Panc1 (cell line): ENCODE data around the gene MRPL42.

ENCODE experiments used
- CTCF ChIP-seq: fragments of 450-650 bp; IDR thresholded peaks from 2 replicates; pipeline ENCODE4 v1.5.1; 2017; ENCODE audit warnings: mild to moderate bottlenecking
- POLR2AphosphoS5 ChIP-seq: IDR thresholded peaks from 2 replicates; pipeline ENCODE4 v1.6.1; 2012; ENCODE audit warnings: mild to moderate bottlenecking, low read depth, low read length, moderate library complexity
- TCF7L2 ChIP-seq: IDR thresholded peaks from 2 replicates; pipeline ENCODE4 v1.6.1; 2011; ENCODE audit warnings: mild to moderate bottlenecking, low read depth, low read length, inconsistent platforms
- TF ChIP-seq, protein P1 (sequence below), 2 experiments: IDR thresholded peaks; 2 replicates each; pipeline ENCODE4 v1.6.1; 2011 to 2012; ENCODE audit warnings: low read depth in 2 of 2, control low read depth in 1 of 2, low read length in 1 of 2, mild to moderate bottlenecking in 1 of 2, moderate library complexity in 1 of 2; ENCODE audit not compliant: insufficient read depth in 1 of 2

DNA sequence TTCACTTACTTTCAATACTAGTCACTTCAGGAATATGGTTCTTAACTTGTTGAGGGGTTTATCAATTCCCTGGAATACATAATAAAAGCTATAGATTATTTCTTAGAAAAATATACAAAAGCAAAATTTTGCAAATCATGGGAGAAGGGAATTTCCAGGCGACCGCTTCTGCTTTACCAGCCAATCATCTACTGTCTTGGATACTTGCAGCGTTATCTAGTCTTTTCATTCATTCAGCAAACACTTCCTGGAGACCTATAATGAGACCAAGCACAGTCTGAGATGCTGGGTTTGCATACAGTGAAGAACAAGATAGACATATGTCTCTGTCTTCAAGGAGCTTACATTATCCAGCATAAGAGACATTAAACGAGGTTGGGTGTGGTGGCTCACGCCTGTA is 1.5 kb upstream of the MRPL42 start:
- TF ChIP-seq CTCF = no peak
- no peak for TF ChIP-seq POLR2AphosphoS5
- TF ChIP-seq, protein P1, sequence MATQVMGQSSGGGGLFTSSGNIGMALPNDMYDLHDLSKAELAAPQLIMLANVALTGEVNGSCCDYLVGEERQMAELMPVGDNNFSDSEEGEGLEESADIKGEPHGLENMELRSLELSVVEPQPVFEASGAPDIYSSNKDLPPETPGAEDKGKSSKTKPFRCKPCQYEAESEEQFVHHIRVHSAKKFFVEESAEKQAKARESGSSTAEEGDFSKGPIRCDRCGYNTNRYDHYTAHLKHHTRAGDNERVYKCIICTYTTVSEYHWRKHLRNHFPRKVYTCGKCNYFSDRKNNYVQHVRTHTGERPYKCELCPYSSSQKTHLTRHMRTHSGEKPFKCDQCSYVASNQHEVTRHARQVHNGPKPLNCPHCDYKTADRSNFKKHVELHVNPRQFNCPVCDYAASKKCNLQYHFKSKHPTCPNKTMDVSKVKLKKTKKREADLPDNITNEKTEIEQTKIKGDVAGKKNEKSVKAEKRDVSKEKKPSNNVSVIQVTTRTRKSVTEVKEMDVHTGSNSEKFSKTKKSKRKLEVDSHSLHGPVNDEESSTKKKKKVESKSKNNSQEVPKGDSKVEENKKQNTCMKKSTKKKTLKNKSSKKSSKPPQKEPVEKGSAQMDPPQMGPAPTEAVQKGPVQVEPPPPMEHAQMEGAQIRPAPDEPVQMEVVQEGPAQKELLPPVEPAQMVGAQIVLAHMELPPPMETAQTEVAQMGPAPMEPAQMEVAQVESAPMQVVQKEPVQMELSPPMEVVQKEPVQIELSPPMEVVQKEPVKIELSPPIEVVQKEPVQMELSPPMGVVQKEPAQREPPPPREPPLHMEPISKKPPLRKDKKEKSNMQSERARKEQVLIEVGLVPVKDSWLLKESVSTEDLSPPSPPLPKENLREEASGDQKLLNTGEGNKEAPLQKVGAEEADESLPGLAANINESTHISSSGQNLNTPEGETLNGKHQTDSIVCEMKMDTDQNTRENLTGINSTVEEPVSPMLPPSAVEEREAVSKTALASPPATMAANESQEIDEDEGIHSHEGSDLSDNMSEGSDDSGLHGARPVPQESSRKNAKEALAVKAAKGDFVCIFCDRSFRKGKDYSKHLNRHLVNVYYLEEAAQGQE (IDR thresholded peaks at IDR 0.05; ENCODE audit: insufficient read depth in 1 of 2, low read depth in 2 of 2, low read length in 1 of 2) = no peak
- TF ChIP-seq TCF7L2 = no peak
